Mucosa of descending colon (tissue), 3 donors: ENCODE results near the gene ADA. TPM values are rescaled to one million over a fixed set of nuclear protein-coding genes. Genes with fewer than 3 reads are reported as not detected.
A peak's percentile ranks its signal among the peaks of the same experiment; 100 is the strongest.
"Not testable (repeated sequence)": the region's sequence is repeated elsewhere in the genome, so short reads cannot be mapped to it uniquely, and the experiment has no call there.

Experiments
- ATAC-seq: fragments of 200-7000 bp; cut with Tn5 transposase; one replicate; pipeline ENCODE4 v1.9.1; 2020; ENCODE audit warnings: mild to moderate bottlenecking, moderate library complexity
- DNase-seq, 3 donors: peaks; one replicate each; pipeline ENCODE4 v3.0.0-alpha.2; 2020
- H3K36me3 ChIP-seq: fragments of 200-600 bp; one replicate; pipeline ENCODE4 v1.8.0; 2021; ENCODE audit warnings: low read depth, mild to moderate bottlenecking
- H3K4me1 ChIP-seq: fragments of 200-600 bp; one replicate; pipeline ENCODE4 v1.8.0; 2021; ENCODE audit warnings: low read depth, mild to moderate bottlenecking
- H3K4me3 ChIP-seq: fragments of 200-600 bp; one replicate; pipeline ENCODE4 v1.8.0; 2021; ENCODE audit warnings: mild to moderate bottlenecking
- H3K9me3 ChIP-seq: fragments of 200-600 bp; one replicate; pipeline ENCODE4 v1.8.0; 2021; ENCODE audit warnings: mild to moderate bottlenecking
- intact Hi-C, 2 donors: fragments of 100-400 bp; cut with DNase I in 1 of 2; cut with micrococcal nuclease in 1 of 2; formaldehyde crosslinking; loops; one replicate each; pipeline versions ENCODE4 v1.11.0 to v1.11.1; 2022; cut with DNase I, micrococcal nuclease
- long read RNA-seq, 2 donors: library from polyadenylated mRNA; unstranded; transcript quantifications; one replicate each; pipeline ENCODE4 v2.0.0, GENCODE V29; 2019 to 2021
- total RNA-seq, 3 donors: library from RNA; stranded (reverse); fragmentation: NEBNext Ultra II Directional in 2 of 3; extraction: Animal tissue kit (Norgen Biotek cat#: 25700) in 2 of 3; gene quantifications; one replicate each; pipeline versions ENCODE4 v1.2.1 to v1.2.4, GENCODE V29; 2021 to 2023
- TF ChIP-seq, protein P1 (sequence below): fragments of 200-600 bp; IDR thresholded peaks from one replicate; pipeline ENCODE4 v1.8.0; 2022; ENCODE audit warnings: antibody characterized with exemption, mild to moderate bottlenecking
- donor health status: DM: no; HTN: no; CAD: no; lungs with moderate emphysema.
- donor health status: DM: no; HTN: no; CAD: no.
- donor health status: DM: no; HTN: yes; CAD: no.

ADA gene
- 1 to 10 TPM; 2.2 to 6.9 (median 5.9) TPM for total RNA-seq
- long read RNA-seq, donor 1, transcript ADA-201 (12 exons, 1,539 nt) = major isoform, 16 of 26 reads
- long read RNA-seq, donor 1, partial matches to known transcripts = 3 of 26 reads
- long read RNA-seq, donor 1, other reads (novel, unspliced or antisense) = 4 of 26 reads
- long read RNA-seq, donor 2, transcript ADA-201 (12 exons, 1,539 nt) = major isoform, 6 of 12 reads
- long read RNA-seq, donor 2, partial matches to known transcripts = 2 of 12 reads
- long read RNA-seq, donor 2, other reads (novel, unspliced or antisense) = 1 of 12 reads

DNA sequence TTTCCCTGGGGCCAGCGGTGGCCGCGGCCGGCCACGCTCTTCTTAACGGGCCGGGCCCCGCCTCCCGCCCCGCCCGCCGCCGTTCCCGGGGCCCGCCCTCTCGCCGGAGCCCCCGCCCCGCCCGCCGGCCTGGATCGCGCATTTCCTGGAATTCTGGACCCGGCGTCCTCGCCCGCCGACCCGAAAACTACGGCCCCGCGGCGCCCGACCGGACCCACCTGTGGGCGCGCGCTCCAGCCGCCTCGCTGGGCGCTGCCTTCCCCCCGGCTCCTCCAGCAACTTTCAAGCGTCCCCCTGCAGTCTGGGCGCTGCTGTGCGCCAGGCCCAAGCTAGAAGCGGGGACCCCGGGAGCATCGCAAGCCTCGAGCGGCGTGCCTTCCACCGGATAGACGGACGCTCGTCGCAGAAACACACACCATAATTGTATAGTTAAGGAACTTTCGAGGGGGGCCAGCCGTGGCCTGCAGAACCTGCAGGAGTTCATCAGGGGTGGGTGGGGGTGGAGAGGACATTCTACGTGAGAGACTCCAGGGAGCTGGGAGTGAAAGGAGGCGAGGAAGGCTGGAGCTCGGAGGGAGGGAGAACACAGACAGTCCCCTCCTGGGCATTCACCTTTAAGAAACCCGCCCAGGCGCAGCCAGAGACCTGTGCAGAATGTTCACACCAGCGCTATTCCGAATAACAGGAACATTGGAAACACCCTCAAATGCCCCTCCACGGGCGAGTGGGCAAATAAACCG lies at the start of gene ADA:
Gene ADA (minus strand): TSS at position 16 of the 740 bp plus-strand sequence. CDS start 92 bp downstream, outside the sequence.
- H3K36me3 ChIP-seq = no peaks in the 10 kb centered on the region
- H3K4me3 ChIP-seq = peak within 1 kb of the TSS; percentile 29
- ATAC-seq (peak; percentile 89), DNase-seq (peak; percentile 77 to 84 (median 79))
- intact Hi-C loops = no loop called here
- peaks cover 7% of the 10 kb centered on the region for H3K4me1 ChIP-seq
- no peaks in the 10 kb centered on the region for H3K9me3 ChIP-seq
- TF ChIP-seq, protein P1, sequence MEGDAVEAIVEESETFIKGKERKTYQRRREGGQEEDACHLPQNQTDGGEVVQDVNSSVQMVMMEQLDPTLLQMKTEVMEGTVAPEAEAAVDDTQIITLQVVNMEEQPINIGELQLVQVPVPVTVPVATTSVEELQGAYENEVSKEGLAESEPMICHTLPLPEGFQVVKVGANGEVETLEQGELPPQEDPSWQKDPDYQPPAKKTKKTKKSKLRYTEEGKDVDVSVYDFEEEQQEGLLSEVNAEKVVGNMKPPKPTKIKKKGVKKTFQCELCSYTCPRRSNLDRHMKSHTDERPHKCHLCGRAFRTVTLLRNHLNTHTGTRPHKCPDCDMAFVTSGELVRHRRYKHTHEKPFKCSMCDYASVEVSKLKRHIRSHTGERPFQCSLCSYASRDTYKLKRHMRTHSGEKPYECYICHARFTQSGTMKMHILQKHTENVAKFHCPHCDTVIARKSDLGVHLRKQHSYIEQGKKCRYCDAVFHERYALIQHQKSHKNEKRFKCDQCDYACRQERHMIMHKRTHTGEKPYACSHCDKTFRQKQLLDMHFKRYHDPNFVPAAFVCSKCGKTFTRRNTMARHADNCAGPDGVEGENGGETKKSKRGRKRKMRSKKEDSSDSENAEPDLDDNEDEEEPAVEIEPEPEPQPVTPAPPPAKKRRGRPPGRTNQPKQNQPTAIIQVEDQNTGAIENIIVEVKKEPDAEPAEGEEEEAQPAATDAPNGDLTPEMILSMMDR = no peak

GRCh38 chr20:44700306-44700705 lies 48.8 kb upstream of the ADA start:
- H3K36me3 ChIP-seq = no peaks in the 10 kb centered on the region
- TF ChIP-seq, protein P1 = no peak
- H3K4me1 ChIP-seq = peaks cover 3% of the 10 kb centered on the region
- ATAC-seq (no peak), DNase-seq (no peak)
- H3K9me3 ChIP-seq = no peaks in the 10 kb centered on the region
- no peak overlapping the region for H3K4me3 ChIP-seq
- intact Hi-C loops = no loop called here

GRCh38 chr20:44698351-44698750 lies 46.9 kb upstream of the ADA start:
- intact Hi-C loops = no loop called here
- no peak for ATAC-seq
- DNase-seq = no peak
- no peak overlapping the region for H3K4me3 ChIP-seq
- H3K36me3 ChIP-seq = no peaks in the 10 kb centered on the region
- peaks cover 3% of the 10 kb centered on the region for H3K4me1 ChIP-seq
- H3K9me3 ChIP-seq = no peaks in the 10 kb centered on the region
- TF ChIP-seq, protein P1 = no peak

- ATAC-seq, H3K4me3 ChIP-seq, intact Hi-C loops, H3K4me1 ChIP-seq, DNase-seq, H3K36me3 ChIP-seq, H3K9me3 ChIP-seq: not testable (repeated sequence)
These were observed 45.5 kb upstream of the ADA start for GRCh38 chr20:44697041-44697440.

DNA sequence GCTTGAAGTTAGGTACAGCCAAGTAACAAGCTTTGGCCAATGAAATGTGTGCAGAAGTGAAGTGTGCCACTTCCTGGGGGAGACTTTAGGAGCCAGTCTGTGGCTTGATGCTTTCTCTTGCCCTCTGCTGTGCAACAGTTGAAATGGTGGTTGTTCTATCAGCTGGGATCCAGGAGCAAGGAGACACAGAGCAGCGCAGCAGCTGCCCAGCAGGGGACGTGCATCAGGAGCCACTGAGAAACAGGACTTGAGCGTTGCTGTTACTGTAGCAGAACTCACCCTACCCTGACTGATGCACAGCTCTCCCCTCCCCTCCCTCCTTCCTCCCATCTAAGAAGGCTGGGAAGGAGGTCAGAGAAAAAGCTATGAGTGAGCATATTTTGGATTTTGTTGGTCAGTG lies 44.8 kb upstream of the ADA start:
- Histone ChIP-seq H3K4me3 (no peak overlapping the region), H3K9me3 (no peaks in the 10 kb centered on the region), H3K4me1 (no peaks in the 10 kb centered on the region), H3K36me3 (no peaks in the 10 kb centered on the region)
- TF ChIP-seq, protein P1 = no peak
- ATAC-seq (no peak), DNase-seq (no peak)
- intact Hi-C loops = no loop called here

GRCh38 chr20:44695674-44696300 lies 44.3 kb upstream of the ADA start:
- Histone ChIP-seq H3K4me1 (no peaks in the 10 kb centered on the region), H3K36me3 (no peaks in the 10 kb centered on the region), H3K4me3 (no peak overlapping the region), H3K9me3 (no peaks in the 10 kb centered on the region)
- no peak for DNase-seq
- TF ChIP-seq, protein P1 = no peak
- intact Hi-C loops = no loop called here
- ATAC-seq = no peak
